ENCODE results near the gene ZNF682. TPM values are rescaled to one million over a fixed set of nuclear protein-coding genes. Genes with fewer than 3 reads are reported as not detected.
"Not testable (repeated sequence)": the region's sequence is repeated elsewhere in the genome, so short reads cannot be mapped to it uniquely, and the experiment has no call there.

ZNF682 gene
- total RNA-seq, 2 donors from 2014 or later = 1.7 to 5.5 TPM

DNA sequence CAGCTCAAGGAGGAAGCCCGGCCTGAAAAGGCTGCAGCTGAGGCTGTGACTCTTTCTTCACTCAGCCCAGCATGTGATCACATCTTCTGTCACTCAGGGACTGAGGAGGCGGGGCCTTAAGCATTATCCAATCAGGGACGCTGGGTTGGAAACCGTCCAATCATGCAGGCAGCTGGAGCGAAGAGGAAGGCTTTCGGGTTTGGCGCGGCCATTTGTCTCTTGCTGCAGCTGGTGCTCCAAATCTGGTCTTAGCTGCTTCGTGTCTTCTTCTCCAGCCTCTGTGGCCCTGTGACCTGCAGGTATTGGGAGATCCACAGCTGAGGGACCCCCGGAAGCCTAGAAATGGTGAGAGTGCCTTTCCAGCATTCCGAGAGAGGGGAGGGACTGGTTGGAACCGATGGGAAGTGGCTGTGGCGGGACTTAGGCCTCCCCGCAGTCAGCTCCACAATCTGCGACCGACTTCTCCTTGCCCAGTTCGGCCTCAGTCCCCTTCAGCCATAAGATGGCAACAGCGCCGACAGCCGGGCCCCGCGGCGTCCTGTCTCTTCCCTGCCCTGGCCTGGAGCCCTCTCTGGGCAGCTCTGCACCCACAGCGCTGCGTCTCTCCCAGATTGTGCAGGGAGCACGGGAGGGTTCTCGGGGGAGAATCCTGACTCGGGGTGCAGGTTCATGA, 38.6 kb upstream of the ZNF682 start, which contains the start of gene ZNF90:
Gene ZNF90, plus strand, starts transcription at position 210 of the 673 bp plus-strand sequence. Its CDS starts 133 bp downstream, at position 343.
- peak; percentile 96 for DNase-seq
- Histone ChIP-seq H3K27me3 (no peaks in the 10 kb centered on the region), H3K36me3 (no peaks in the 10 kb centered on the region), H3K27ac (no peak within 1 kb of the TSS), H3K9ac (ENCODE audit: low read depth in 2 of 2, low read length in 2 of 2) (peak within 1 kb of the TSS; percentile 61 to 70), H3K4me1 (no peaks in the 10 kb centered on the region), H3K4me3 (peak within 1 kb of the TSS; percentile 60), H3K9me3 (no peaks in the 10 kb centered on the region)
- TF ChIP-seq, protein P1, sequence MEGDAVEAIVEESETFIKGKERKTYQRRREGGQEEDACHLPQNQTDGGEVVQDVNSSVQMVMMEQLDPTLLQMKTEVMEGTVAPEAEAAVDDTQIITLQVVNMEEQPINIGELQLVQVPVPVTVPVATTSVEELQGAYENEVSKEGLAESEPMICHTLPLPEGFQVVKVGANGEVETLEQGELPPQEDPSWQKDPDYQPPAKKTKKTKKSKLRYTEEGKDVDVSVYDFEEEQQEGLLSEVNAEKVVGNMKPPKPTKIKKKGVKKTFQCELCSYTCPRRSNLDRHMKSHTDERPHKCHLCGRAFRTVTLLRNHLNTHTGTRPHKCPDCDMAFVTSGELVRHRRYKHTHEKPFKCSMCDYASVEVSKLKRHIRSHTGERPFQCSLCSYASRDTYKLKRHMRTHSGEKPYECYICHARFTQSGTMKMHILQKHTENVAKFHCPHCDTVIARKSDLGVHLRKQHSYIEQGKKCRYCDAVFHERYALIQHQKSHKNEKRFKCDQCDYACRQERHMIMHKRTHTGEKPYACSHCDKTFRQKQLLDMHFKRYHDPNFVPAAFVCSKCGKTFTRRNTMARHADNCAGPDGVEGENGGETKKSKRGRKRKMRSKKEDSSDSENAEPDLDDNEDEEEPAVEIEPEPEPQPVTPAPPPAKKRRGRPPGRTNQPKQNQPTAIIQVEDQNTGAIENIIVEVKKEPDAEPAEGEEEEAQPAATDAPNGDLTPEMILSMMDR (IDR thresholded peaks at IDR 0.05) = no peak
- intact Hi-C loops (cut with DNase I) = no loop called here

DNA sequence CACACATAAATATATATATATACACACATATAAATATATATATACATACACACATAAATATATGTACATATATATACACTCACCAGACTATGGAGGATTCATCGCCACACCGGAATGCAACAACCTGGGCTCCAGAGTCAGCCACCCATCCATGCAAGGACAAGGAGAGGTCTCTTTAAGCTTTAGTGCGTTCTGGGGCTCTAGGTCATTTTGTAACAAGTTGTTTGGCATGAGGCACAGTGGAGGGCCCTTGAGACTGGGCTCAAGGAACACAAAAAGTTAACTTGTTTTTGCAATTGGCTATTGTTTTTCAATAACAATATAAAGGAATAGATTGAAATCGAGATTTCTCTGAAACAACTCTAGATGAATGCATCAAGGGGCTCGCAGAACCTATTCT, 33.6 kb upstream of the ZNF682 start:
- H3K27me3 ChIP-seq = no peaks in the 10 kb centered on the region
- TF ChIP-seq, protein P1 (IDR thresholded peaks at IDR 0.05) = no peak
- no peaks in the 10 kb centered on the region for H3K4me1 ChIP-seq
- DNase-seq = no peak
- H3K9ac ChIP-seq (ENCODE audit: low read depth in 2 of 2, low read length in 2 of 2) = no peak overlapping the region
- no peaks in the 10 kb centered on the region for H3K36me3 ChIP-seq
- no peak overlapping the region for H3K27ac ChIP-seq
- H3K9me3 ChIP-seq = no peaks in the 10 kb centered on the region
- intact Hi-C loops (cut with DNase I) = no loop called here
- no peak overlapping the region for H3K4me3 ChIP-seq

DNA sequence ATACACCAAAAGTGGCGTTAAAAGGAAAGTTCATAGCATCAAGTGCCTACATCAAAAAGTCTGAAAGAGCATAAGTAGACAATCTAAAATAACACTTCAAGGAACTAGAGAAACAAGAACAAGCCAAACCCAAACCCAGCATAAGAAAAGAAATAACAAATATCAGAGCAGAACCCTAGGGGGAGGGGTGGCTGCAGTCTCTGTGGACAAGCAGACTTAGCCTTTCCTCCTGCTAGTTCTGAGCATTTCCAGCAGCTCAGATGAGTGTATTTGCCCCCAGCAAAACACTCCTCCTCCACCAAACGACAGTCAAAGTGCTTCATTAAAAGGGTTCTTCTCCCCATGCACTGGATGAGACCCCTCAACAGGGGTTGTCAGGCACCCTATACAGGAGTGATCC, 31.4 kb upstream of the ZNF682 start:
- intact Hi-C loops (cut with DNase I) = no loop called here
- Histone ChIP-seq H3K4me1 (no peaks in the 10 kb centered on the region), H3K27me3 (no peaks in the 10 kb centered on the region), H3K9ac (ENCODE audit: low read depth in 2 of 2, low read length in 2 of 2) (no peak overlapping the region), H3K9me3 (no peaks in the 10 kb centered on the region), H3K27ac (no peak overlapping the region), H3K4me3 (no peak overlapping the region), H3K36me3 (no peaks in the 10 kb centered on the region)
- TF ChIP-seq, protein P1 (IDR thresholded peaks at IDR 0.05) = no peak
- no peak for DNase-seq

DNA sequence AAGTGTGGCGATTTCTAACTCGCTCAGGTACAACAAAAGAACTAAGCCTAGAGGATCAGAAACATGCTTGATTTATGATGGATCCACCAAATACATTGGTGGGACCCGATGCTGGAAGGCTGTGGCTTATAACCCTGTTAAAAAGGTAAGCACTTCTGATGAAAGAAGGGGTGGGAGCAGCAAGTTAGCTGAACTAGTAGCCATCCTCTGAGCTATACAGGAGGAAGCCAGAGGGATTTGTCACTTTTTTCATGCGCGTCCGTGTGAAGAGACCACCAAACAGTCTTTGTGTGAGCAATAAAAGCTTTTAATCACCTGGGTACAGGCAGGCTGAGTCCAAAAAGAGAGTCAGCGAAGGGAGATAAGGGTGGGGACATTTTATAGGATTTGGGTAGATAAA, 29.3 kb upstream of the ZNF682 start:
- H3K9ac ChIP-seq (ENCODE audit: low read depth in 2 of 2, low read length in 2 of 2); H3K4me3 ChIP-seq; H3K9me3 ChIP-seq; H3K36me3 ChIP-seq; H3K4me1 ChIP-seq; DNase-seq; intact Hi-C loops (cut with DNase I); H3K27ac ChIP-seq; H3K27me3 ChIP-seq: not testable (repeated sequence)

DNA sequence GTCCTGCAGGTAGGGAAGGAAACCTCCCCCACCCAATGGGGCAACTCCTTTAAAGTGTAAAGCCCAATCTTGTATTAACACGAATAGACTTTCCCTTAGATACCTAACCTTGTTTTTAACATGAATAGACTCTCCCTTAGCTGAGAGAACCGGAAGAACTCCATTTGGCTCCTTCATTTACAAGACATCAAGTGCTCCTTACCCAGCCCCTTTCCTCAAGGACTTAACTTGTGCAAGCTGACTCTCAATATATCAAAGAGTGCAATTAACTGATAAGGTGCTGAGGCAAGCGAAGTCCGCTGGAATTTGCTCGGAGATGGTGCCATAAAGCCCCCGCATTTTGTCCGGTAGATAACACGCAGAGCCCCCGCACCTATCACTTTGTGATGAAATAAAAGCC, 28.6 kb upstream of the ZNF682 start:
- Histone ChIP-seq H3K4me3 (no peak overlapping the region), H3K9me3 (no peaks in the 10 kb centered on the region), H3K36me3 (no peaks in the 10 kb centered on the region), H3K9ac (ENCODE audit: low read depth in 2 of 2, low read length in 2 of 2) (no peak overlapping the region), H3K27ac (no peak overlapping the region), H3K4me1 (no peaks in the 10 kb centered on the region), H3K27me3 (no peaks in the 10 kb centered on the region)
- TF ChIP-seq, protein P1 (IDR thresholded peaks at IDR 0.05) = no peak
- intact Hi-C loops (cut with DNase I) = no loop called here
- no peak for DNase-seq

DNA sequence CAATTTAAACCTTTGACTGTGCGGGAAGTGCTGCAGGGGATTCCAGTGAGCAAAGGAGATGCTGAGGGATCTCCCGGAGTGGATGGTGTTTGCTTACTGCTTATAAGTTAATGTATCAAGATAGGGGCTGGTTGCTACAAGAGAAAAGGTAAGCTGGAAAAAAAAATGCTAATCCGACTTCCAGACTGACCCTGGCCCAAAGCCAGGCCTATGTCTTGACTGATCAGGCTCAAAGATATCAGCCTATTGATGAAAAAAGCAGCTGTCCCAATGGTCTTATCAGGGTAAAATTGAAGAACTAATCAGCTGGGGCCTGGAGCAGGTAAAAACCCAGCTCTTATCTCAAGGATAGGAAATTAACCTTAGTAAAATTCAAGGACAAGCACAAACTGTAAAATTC, 27.6 kb upstream of the ZNF682 start:
- no peaks in the 10 kb centered on the region for H3K36me3 ChIP-seq
- no peaks in the 10 kb centered on the region for H3K9me3 ChIP-seq
- H3K27me3 ChIP-seq = no peaks in the 10 kb centered on the region
- H3K4me3 ChIP-seq = no peak overlapping the region
- H3K9ac ChIP-seq (ENCODE audit: low read depth in 2 of 2, low read length in 2 of 2) = no peak overlapping the region
- TF ChIP-seq, protein P1 (IDR thresholded peaks at IDR 0.05) = no peak
- H3K4me1 ChIP-seq = no peaks in the 10 kb centered on the region
- intact Hi-C loops (cut with DNase I) = no loop called here
- H3K27ac ChIP-seq = no peak overlapping the region
- DNase-seq = no peak

All from colonic mucosa (tissue), 4 donors.